A549 (cell line): ENCODE data around the gene SRRM2. TPM values are rescaled to one million over a fixed set of nuclear protein-coding genes. Genes with fewer than 3 reads are reported as not detected.

Experiments
- ATAC-seq, 2 experiments: fragments of 200-7000 bp in 1 of 2; fragments of >200 bp in 1 of 2; cut with Nextera tagmentation in 1 of 2; cut with Tn5 transposase in 1 of 2; 3 replicates each; pipeline versions ENCODE4 v1.8.0 to v1.9.1; 2018 to 2020; ENCODE audit warnings: mild to moderate bottlenecking in 1 of 2, moderate library complexity in 1 of 2
- CTCF ChIA-PET: fragments of 300-600 bp; sonication (Branson Sonifier 250); formaldehyde crosslinking; extraction: SDS; loops from one replicate; lab custom pipeline; 2021; ENCODE audit warnings: antibody characterized with exemption, inconsistent platforms; lab: Yijun Ruan, JAX
- POLR2A ChIA-PET: fragments of 350-600 bp; formaldehyde crosslinking; extraction: SDS; loops from one replicate; lab custom pipeline; 2021; ENCODE audit warnings: antibody characterized with exemption, inconsistent platforms; lab: Yijun Ruan, JAX
- DNase-seq, 2 experiments: peaks; one replicate each; pipeline versions ENCODE4 v3.0.0 to v3.0.0-alpha.2; 2011 to 2016; ENCODE audit warnings: low read depth in 1 of 2, low spot score in 1 of 2
- FAIRE-seq: peaks from 2 replicates; lab custom pipeline; 2011; peaks lifted over from hg19 to GRCh38; lab: Jason Lieb, UNC
- H3K27ac ChIP-seq, 2 experiments: fragments of >200 bp; sonication (Bioruptor Twin); formaldehyde crosslinking; 3 replicates each; pipeline ENCODE4 v1.5.1; 2016 to 2017
- H3K4me1 ChIP-seq: fragments of >200 bp; sonication (Bioruptor Twin); formaldehyde crosslinking; 3 replicates; pipeline ENCODE4 v1.6.1; 2016
- H3K4me2 ChIP-seq: fragments of >200 bp; sonication (Bioruptor Twin); formaldehyde crosslinking; 3 replicates; pipeline ENCODE4 v1.6.1; 2016
- H3K4me3 ChIP-seq: fragments of >200 bp; sonication (Bioruptor Twin); formaldehyde crosslinking; 3 replicates; pipeline ENCODE4 v1.5.1; 2016
- H3K9me3 ChIP-seq: fragments of >200 bp; sonication (Bioruptor Twin); formaldehyde crosslinking; 3 replicates; pipeline ENCODE4 v1.6.1; 2016
- ATOH8 ChIP-seq: fragments of 250-450 bp; sonication (Bioruptor Pico); IDR thresholded peaks from 2 replicates; pipeline ENCODE4 v1.5.0; 2020; ENCODE audit warnings: low read depth, mild to moderate bottlenecking, moderate library complexity
- CEBPB ChIP-seq, 2 experiments: fragments of >200 bp in 1 of 2; sonication (Bioruptor Twin) in 1 of 2; formaldehyde crosslinking in 1 of 2; IDR thresholded peaks; 2 replicates each; pipeline ENCODE4 v1.6.1; 2012 to 2016
- CHD2 ChIP-seq: fragments of 150-350 bp; IDR thresholded peaks from 2 replicates; pipeline ENCODE4 v1.6.1; 2014; ENCODE audit warnings: low read length; ENCODE audit not compliant: partially characterized antibody
- CHD4 ChIP-seq: fragments of 200-600 bp; sonication (generic); IDR thresholded peaks from 2 replicates; pipeline ENCODE4 v1.6.1; 2016; ENCODE audit warnings: antibody characterized with exemption, mild to moderate bottlenecking, borderline replicate concordance
- E2F6 ChIP-seq: IDR thresholded peaks from 2 replicates; pipeline ENCODE4 v1.6.1; 2012; ENCODE audit warnings: low read depth, borderline replicate concordance
- EHMT2 ChIP-seq: fragments of 200-600 bp; sonication (generic); IDR thresholded peaks from 2 replicates; pipeline ENCODE4 v1.6.1; 2016; ENCODE audit warnings: antibody characterized with exemption, low read depth, mild to moderate bottlenecking, moderate library complexity
- ELK1 ChIP-seq: fragments of 150-350 bp; IDR thresholded peaks from 2 replicates; pipeline ENCODE4 v1.6.1; 2014; ENCODE audit warnings: low read depth, mild to moderate bottlenecking, low read length
- EP300 ChIP-seq, 2 experiments: fragments of >200 bp; sonication (Bioruptor Twin); formaldehyde crosslinking; IDR thresholded peaks; 2 replicates in 1 of 2; 3 replicates in 1 of 2; pipeline ENCODE4 v1.6.1; 2016 to 2017
- ESRRA ChIP-seq: fragments of 150-350 bp; IDR thresholded peaks from 2 replicates; pipeline ENCODE4 v1.6.1; 2014; ENCODE audit warnings: mild to moderate bottlenecking, low read length, borderline replicate concordance
- FOSB ChIP-seq: fragments of 250-450 bp; sonication (Bioruptor Pico); IDR thresholded peaks from 2 replicates; pipeline ENCODE4 v1.5.0; 2020; ENCODE audit warnings: mild to moderate bottlenecking, moderate library complexity
- FOSL2 ChIP-seq, 2 experiments: fragments of 450-650 bp in 1 of 2; fragments of >200 bp in 1 of 2; sonication (Bioruptor Twin) in 1 of 2; formaldehyde crosslinking; IDR thresholded peaks; 2 replicates each; pipeline versions ENCODE4 v1.5.0 to v1.6.1; 2016 to 2020; ENCODE audit warnings: mild to moderate bottlenecking in 1 of 2, moderate library complexity in 1 of 2
- FOXS1 ChIP-seq: fragments of 250-450 bp; sonication (Bioruptor Pico); IDR thresholded peaks from 2 replicates; pipeline ENCODE4 v1.5.0; 2020; ENCODE audit warnings: mild to moderate bottlenecking, moderate library complexity
- HES2 ChIP-seq: fragments of >200 bp; sonication (Bioruptor Twin); formaldehyde crosslinking; IDR thresholded peaks from 2 replicates; pipeline ENCODE4 v1.6.1; 2016
- HOXA7 ChIP-seq: fragments of 250-450 bp; sonication (Bioruptor Pico); IDR thresholded peaks from 2 replicates; pipeline ENCODE4 v1.5.0; 2020; ENCODE audit warnings: mild to moderate bottlenecking, moderate library complexity
- JUN ChIP-seq, 2 experiments: fragments of >200 bp; sonication (Bioruptor Twin); formaldehyde crosslinking; IDR thresholded peaks; 2 replicates in 1 of 2; 3 replicates in 1 of 2; pipeline ENCODE4 v1.6.1; 2016 to 2017
- KDM1A ChIP-seq: fragments of 200-600 bp; sonication (generic); IDR thresholded peaks from 2 replicates; pipeline ENCODE4 v1.6.1; 2016; ENCODE audit warnings: low read depth, mild to moderate bottlenecking
- MYC ChIP-seq: IDR thresholded peaks from 2 replicates; pipeline ENCODE4 v1.6.1; 2012; ENCODE audit warnings: mild to moderate bottlenecking, inconsistent platforms, low read length, improper control_type of control experiment, borderline replicate concordance
- NPAS2 ChIP-seq: fragments of 250-450 bp; sonication (Bioruptor Pico); IDR thresholded peaks from 2 replicates; pipeline ENCODE4 v1.8.0; 2022; ENCODE audit warnings: mild to moderate bottlenecking, moderate library complexity, borderline replicate concordance
- POLR2A ChIP-seq: IDR thresholded peaks from 2 replicates; pipeline ENCODE4 v1.6.1; 2012; ENCODE audit warnings: mild to moderate bottlenecking, low read length
- RARB ChIP-seq: fragments of 250-450 bp; sonication (Bioruptor Pico); IDR thresholded peaks from 2 replicates; pipeline ENCODE4 v1.8.0; 2021; ENCODE audit warnings: mild to moderate bottlenecking, moderate library complexity
- RCOR1 ChIP-seq: fragments of 150-350 bp; IDR thresholded peaks from 2 replicates; pipeline ENCODE4 v1.6.1; 2014; ENCODE audit warnings: antibody characterized with exemption, low read length, low read depth
- RFX5 ChIP-seq: fragments of 450-650 bp; IDR thresholded peaks from 2 replicates; pipeline ENCODE4 v1.7.1; 2014; ENCODE audit warnings: antibody characterized with exemption, mild to moderate bottlenecking, moderate library complexity
- SREBF2 ChIP-seq: fragments of 450-650 bp; IDR thresholded peaks from 2 replicates; pipeline ENCODE4 v1.6.1; 2014; ENCODE audit warnings: mild to moderate bottlenecking, moderate library complexity
- ZC3H11A ChIP-seq: fragments of 450-650 bp; IDR thresholded peaks from 2 replicates; pipeline ENCODE4 v1.6.1; 2014; ENCODE audit warnings: antibody characterized with exemption, mild to moderate bottlenecking
- WGBS: methylation state at CpG from one replicate; pipeline ENCODE4 v1.1.6; 2017; ENCODE audit errors: missing lambda C conversion rate; 5-methylcytosine and 5-hydroxymethylcytosine counted together
- polyA plus RNA-seq, 4 experiments: library from polyadenylated mRNA; depleted of rRNA in 3 of 4; stranded (reverse); fragments of >200 nt; fragmentation: RNase III in 1 of 4; extraction: RNeasy Plus Mini Kit Qiagen cat#74134 plus additional on column Dnase treatment in 1 of 4; gene quantifications; 2 replicates in 3 of 4; 3 replicates in 1 of 4; pipeline ENCODE4 v1.2.3, GENCODE V29; 2011 to 2017

SRRM2 gene
- polyA plus RNA-seq, 2 of the 4 experiments (the other 2 are of a cell fraction), result 167 to 512 TPM

GRCh38 chr16:2756288-2757015, 4.0 kb downstream of the SRRM2 start:
- TF ChIP-seq JUN (IDR thresholded peaks at IDR 0.05) (no peak), ESRRA (no peak), CEBPB (IDR thresholded peaks at IDR 0.05) (no peak), EHMT2 (no peak), EP300 (IDR thresholded peaks at IDR 0.05) (no peak), FOSL2 (IDR thresholded peaks at IDR 0.05) (no peak), FOSL2 (CRISPR knock-in tag; IDR thresholded peaks at IDR 0.05) (no peak), HES2 (no peak), HOXA7 (CRISPR knock-in tag) (no peak), NPAS2 (CRISPR knock-in tag) (no peak), CHD4 (no peak), RCOR1 (no peak), KDM1A (no peak), POLR2A (no peak)
- Histone ChIP-seq H3K4me3 (no peak overlapping the region), H3K27ac (no peak overlapping the region), H3K9me3 (0 out of 3 replicates have a peak, but pooled peaks cover 2% of the 10 kb centered on the region), H3K4me1 (peaks cover 27% of the 10 kb centered on the region), H3K4me2 (peak overlapping the region; percentile 94; the same call in 1 of the 3 replicates)
- CTCF ChIA-PET, result interaction anchor here (0.8 to 2.1 kb wide), 4 partner anchors 8 to 112 kb away, joined by 3 to 6 read pairs (median 4); no protein-coding TSS in a partner anchor
- POLR2A ChIA-PET, result no interaction called here
- no peak for DNase-seq
- WGBS, result 93% methylated on average over 30 of the region's 30 CpGs
- FAIRE-seq, result no peak
- no peak for ATAC-seq

GRCh38 chr16:2757344-2757743, 4.9 kb downstream of the SRRM2 start:
- H3K9me3 ChIP-seq, result no peaks in the 10 kb centered on the region
- H3K4me1 ChIP-seq, result peaks cover 23% of the 10 kb centered on the region
- TF ChIP-seq KDM1A (no peak), EP300 (IDR thresholded peaks at IDR 0.05) (no peak), ELK1 (no peak), HES2 (no peak), CHD2 (no peak), POLR2A (no peak), HOXA7 (CRISPR knock-in tag) (no peak), SREBF2 (no peak), E2F6 (no peak), FOXS1 (CRISPR knock-in tag) (no peak), NPAS2 (CRISPR knock-in tag) (no peak), RFX5 (no peak), RARB (CRISPR knock-in tag) (no peak), ATOH8 (CRISPR knock-in tag) (no peak), MYC (no peak), ZC3H11A (no peak), EHMT2 (no peak), FOSB (CRISPR knock-in tag) (no peak)
- CTCF ChIA-PET, result interaction anchor here (0.8 to 3.0 kb wide), 4 partner anchors 7 to 111 kb away, joined by 3 to 10 read pairs (median 6); no protein-coding TSS in a partner anchor
- no peak overlapping the region for H3K4me2 ChIP-seq
- H3K4me3 ChIP-seq, result no peak overlapping the region
- FAIRE-seq (no peak), DNase-seq (no peak), ATAC-seq (no peak)
- WGBS, result 91% methylated on average over 11 of the region's 11 CpGs
- POLR2A ChIA-PET, result no interaction called here
- H3K27ac ChIP-seq, result no peak overlapping the region
